HG02938 (cell line): Measurements from ENCODE around the gene COX6B1.
"Not testable (repeated sequence)": the region's sequence is repeated elsewhere in the genome, so short reads cannot be mapped to it uniquely, and the experiment has no call there.

Experiments used
- ATAC-seq: cut with Tn5 transposase; IDR thresholded peaks from one replicate; pipeline ENCODE4 v1.9.1; 2021; ENCODE audit warnings: mild to moderate bottlenecking, moderate library complexity; ENCODE audit not compliant: unreplicated experiment

Gene COX6B1

DNA sequence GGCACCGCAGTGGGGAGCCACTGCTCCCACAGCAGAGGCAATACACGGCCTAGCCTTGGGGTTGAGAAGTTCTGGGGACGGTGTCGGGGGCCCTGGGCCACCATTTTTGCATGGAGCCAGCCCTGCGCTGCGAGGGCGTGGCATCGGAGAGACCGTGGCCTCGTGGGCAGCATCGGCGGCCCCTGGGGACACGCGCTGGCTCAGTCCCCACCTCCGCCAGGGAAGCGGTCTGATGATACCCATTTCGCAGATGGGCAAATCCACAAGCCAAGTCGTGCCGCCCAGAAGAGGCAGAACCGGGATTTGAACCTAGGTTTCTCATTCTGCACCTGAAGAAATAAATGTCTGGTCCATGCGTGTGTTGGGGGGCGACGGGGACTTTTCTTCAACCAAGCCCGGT is 17.0 kb downstream of the COX6B1 start:
- no peak for ATAC-seq

DNA sequence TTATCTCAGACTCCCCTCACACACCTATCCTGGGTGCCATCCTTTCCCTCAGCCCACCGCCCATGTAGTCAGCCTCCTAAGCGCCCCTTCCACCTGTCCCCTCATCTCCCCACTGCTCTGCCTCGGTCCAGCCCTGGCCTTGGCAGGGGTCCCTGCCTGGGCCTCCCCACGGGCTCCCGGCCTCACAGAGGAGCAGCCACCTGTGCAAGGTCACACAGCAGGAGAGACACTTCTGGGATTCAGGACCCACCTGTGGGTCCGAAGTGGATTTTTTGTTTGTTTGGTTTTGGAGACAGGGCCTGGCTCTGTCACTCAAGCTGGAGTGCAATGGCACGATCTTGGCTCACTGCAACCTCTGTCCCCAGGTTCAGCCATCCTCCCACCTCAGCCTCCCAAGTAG is 17.5 kb downstream of the COX6B1 start:
- ATAC-seq = no peak

DNA sequence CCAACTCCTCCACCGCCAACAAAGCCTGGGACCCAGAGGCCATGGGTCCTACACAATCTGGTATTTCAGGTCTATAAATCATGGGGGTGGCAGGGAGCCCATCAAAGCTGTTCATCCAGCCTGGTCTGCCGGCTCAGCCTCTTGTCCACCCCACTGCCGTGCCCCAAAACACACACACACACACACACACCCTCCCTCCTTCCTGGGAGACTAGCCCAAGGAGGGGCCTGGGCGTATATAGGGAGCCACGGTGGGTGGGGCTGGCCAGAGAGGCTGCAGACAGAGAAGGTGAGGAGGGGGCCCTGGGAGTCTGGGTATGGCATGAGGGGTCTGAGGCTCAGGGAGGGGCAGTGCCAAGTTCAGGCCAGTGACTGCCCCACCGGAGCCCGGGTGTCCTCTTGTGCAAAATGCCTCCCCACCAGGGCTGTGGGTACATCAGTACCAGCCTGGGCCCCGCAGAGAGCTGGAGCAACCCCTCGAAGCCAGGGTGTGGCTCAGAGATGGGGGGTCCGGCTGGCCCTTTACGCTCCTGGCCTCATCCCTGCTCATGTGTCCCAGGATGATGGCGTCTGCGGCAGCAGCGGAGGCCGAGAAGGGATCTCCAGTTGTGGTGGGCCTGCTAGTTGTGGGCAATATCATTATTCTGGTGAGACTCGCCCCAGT is 18.3 kb downstream of the COX6B1 start, which contains the start of gene UPK1A:
TSS of gene UPK1A (plus strand) at position 267 of the 663 bp plus-strand sequence. CDS start at position 563, 296 bp downstream.
- no peak for ATAC-seq

DNA sequence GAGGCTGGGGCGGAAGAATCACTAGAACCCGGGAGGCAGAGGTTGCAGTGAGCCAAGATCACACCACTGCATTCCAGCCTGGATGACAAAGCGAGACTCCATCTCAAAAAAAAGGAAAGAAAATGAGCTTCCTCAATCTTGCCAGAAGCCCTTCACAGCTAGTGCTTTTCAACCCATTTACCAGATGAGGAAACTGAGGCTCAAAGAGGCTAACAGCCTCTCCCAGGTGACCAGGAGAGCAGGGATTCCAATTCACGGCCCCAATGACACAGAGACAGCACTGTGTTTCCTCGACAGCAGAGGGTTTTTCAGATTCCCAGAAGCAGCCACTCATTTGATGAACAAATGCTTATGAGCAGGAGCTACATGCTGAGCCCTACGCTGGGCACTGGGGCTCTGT is 21.4 kb downstream of the COX6B1 start:
- no peak for ATAC-seq

DNA sequence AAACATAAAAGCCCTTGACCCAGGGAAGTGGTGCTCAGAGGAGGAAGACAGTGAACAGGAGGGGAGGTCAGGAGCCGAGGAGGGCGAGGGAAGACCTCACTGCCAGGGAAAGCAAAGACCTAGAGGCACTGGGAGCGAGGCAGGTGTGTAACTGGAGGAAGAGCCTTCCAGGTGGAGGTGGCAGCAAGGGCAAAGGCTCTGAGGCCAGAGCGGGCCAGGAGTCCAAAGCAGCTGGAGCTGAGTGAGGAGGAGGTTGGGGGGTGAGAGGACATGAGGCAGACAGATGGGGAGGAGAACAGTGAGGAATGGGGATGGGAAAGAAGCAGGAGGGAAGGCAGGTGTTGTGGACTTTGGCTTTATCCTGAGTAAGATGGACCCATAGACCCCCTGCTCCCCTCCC is 21.9 kb downstream of the COX6B1 start:
- no peak for ATAC-seq

DNA sequence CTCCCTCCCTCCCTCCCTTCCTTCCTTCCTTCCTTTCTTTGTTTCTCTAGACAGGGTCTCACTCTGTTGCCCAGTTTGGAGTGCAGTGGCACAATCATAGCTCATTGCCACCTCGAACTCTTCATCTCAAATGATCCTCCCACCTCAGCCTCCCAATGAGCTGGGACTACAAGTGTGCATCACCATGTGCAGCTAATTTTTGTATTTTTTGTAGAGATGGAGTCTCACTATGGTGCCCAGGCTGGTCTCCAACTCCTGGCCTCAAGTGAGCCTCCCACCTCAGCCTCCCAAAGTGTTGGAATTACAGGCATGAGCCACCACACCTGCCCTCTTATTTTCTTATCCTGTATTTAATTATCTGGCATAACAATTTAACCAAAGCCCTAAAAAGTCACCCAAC is 22.6 kb downstream of the COX6B1 start:
- no peak for ATAC-seq

DNA sequence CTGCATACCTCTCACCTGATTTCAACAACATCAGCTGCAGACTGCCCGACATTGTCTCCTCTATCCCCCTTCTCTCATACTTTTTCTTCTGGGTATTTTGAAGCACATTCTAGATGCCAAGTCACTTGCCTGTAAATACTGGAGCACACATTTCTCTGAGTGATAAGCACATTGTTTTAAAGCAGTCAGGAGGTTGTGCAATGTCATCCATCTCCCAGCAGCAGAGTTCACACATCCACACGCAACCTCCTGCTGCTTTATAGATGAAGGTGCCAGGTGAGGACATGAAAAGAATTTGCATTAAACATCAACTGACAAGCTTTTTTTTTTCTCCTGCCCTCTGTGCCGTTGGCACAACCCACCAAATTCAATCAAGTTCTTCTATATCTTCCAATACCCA is 23.7 kb downstream of the COX6B1 start:
- ATAC-seq = no peak

DNA sequence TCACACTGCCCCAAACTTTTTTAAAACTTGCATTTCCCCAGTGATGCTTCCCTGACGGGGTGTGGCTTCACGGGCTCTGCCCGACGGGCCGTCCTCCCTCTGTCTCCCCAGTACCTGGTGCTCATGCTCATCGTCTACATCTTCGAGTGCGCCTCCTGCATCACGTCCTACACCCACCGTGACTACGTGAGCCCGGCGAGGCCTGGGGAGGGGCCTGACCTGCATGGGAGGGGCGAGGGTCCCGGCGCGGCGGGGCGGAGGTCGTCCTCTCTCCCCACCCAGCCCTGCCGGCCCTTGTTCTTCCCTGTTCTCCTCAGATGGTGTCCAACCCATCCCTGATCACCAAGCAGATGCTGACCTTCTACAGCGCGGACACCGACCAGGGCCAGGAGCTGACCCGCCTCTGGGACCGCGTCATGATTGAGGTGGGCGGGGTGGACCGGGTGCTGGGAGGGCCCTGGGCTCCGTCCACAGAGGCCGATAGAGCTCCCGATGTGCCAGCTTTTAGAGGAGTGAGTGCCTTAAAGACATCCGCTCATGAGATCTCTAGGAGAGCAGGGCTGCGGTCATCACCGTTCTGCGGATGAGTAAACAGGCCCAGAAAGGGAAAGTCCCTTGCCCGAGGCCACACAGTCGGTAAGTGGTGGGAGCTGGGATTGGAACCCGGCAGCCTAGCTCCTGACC is 25.1 kb downstream of the COX6B1 start:
- no peak for ATAC-seq

DNA sequence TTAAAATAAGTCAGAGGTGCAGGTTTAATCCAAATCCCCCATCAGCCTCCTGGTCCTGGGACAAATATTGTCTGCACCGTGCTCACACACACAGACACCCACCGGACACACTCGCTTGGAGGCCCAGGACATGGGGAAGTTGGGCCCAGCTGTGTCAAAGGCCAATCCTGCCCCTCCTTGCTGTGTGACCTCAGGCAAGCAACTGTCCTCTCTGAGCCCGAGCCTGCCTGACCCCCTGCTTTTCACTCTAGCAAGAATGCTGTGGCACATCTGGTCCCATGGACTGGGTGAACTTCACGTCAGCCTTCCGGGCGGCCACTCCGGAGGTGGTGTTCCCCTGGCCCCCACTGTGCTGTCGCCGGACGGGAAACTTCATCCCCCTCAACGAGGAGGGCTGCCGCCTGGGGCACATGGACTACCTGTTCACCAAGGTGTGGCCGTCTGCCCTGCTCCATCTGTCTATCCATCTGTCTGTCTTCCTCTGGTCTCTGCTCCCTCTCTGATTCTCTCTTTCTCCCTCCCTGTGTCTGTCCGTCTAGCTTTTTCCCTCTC is 27.5 kb downstream of the COX6B1 start:
- ATAC-seq = no peak

DNA sequence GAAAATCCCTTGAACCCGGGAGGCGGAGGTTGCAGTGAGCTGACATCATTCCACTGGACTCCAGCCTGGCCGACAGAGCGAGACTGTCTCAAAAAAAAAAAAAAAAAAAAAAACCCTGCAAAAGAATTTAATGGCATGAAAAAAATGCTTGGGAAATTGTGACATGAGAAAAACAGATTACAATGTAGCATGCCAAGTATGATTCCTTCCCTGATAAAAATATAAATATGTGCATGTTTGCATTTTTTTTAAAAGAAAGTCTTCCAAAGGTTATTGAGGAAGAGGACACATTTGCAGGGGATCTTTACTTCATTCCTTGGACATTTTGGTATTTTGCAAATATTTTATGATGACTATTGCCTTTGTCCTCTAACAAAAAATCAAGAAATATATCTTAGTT is 41.7 kb downstream of the COX6B1 start:
- ATAC-seq = no peak

DNA sequence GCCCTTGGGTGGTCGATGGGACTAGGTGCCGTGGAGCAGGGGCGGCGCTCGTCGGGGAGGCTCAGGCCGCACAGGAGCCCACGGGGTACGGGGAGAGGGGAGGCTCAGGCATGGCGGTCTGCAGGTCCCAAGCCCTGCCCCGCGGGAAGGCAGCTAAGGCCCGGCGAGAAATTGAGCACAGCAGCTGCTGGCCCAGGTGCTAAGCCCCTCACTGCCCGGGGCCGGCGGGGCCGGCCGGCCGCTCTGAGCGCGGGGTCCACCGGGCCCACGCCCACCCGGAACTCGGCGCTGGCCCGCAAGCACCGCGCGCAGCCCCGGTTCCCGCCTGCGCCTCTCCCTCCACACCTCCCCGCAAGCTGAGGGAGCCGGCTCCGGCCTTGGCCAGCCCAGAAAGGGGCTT is 43.0 kb downstream of the COX6B1 start:
- not testable (repeated sequence) for ATAC-seq

DNA sequence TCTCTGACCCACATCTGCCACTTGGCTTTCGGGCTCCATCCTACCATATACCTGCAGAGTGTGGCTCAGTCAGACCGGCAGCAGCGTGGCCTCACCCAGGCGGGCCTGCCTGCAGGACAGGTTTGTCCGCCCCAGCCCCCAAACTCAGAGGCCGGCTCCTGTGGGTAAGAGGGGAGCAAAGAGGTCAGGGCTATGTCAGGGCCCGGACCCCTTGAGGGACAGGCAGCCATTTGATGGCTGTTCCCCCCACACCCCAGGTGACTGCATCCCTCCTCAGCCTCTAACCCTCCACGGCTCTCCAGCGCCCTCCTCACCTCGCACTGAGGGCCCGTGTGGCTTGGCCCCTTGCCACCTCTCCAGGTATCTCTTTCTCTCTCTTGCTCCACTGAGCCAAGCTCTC is 43.9 kb downstream of the COX6B1 start:
- no peak for ATAC-seq

DNA sequence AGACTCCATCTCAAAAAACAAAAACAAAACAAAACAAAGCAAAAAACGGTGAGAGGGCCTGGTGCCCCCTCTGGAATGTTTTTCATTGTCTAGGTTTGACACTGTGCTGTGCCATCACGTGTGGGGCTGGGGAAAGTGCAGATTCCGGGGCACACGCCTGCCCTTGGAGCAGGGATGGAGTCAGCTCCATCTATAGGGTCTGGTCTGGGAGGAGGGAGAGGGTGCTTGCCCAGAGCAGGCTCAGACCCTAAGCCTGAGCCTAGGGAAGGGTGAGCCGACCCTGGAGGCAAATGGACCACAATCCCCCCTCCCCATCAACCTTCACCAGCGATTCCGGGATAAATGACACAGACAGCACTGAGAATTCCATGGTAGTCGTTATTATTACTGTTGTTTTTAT is 45.3 kb downstream of the COX6B1 start:
- ATAC-seq = no peak

DNA sequence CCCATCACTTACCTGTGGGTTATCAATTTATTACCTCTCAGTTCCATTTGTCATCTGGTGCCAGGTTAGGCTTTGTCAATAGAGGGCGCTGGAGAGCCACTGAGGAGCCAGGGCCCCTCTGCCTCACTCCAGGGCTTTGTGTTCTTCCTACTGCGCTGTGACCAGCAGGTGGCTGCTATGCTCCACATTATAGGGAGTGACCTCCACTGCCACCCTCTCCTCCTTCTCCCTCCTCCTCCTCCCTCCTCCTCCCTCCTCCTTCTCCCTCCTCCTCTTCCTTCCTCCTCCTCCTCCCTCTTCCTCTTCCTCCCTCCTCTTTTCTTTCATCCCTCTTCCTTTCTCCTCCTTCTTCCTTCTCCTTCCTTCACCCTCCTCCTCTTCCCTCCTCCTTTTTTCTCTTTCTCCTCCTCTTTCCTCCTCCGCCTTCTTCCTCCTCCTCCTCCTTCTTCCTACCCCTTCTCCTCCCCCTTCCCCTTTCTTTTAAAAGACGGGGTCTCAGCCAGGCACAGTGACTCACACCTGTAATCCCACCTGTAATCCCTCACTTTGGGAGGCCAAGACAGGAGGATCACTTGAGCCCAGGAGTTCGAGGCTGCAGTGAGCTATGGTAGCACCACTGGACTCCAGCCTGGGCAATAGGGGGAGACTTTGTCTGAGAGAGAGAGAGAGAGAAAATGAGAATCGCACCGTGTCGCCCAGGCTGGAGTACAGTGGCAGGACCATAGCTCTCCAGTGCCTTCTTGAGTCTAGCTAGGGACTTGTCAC is 45.9 kb downstream of the COX6B1 start:
- peak; percentile 85 for ATAC-seq

DNA sequence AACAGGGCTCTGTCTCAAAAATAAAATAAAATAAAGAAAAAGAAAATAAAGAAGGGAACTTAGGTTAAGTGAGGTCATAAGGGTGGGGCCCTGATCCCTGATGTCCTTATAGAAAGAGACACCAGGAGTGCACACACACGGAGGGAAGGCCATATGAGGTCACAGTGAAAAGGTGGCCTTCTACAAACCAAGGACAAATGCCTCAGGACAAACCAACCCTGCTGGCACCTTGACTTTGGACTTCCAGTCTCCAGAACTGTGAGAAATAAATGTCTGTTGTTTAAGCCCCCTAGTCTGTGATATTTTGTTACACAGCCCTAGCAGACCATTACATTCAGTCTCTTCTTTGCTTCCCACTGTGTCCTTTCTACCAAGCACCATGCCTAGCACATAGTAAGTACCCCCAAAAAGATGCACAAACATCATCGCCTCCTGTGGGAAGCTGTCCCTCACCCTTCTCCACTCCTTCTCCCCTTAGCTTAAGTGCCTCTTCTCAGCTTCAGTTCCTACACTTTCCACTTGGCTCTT is 47.8 kb downstream of the COX6B1 start:
- ATAC-seq = no peak

DNA sequence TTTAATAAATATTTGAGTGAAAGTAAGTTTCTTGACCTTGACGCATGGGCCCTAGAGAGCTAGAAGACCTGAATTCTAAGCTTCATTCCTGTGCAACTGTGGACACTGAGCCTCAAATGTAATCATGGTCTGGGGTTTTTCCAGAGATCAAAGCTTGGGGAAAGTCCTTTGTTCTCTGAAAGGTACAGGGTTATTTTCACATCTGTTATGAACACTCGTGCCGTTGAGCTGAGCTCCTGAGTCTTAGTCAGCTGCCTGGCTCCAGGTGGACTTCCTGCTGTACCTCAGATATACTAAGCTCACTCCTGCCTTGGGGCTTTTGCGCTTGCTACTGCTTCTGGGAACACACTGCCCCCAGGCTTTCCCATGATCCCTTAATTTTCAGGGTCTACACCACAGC is 48.7 kb downstream of the COX6B1 start:
- ATAC-seq = no peak

DNA sequence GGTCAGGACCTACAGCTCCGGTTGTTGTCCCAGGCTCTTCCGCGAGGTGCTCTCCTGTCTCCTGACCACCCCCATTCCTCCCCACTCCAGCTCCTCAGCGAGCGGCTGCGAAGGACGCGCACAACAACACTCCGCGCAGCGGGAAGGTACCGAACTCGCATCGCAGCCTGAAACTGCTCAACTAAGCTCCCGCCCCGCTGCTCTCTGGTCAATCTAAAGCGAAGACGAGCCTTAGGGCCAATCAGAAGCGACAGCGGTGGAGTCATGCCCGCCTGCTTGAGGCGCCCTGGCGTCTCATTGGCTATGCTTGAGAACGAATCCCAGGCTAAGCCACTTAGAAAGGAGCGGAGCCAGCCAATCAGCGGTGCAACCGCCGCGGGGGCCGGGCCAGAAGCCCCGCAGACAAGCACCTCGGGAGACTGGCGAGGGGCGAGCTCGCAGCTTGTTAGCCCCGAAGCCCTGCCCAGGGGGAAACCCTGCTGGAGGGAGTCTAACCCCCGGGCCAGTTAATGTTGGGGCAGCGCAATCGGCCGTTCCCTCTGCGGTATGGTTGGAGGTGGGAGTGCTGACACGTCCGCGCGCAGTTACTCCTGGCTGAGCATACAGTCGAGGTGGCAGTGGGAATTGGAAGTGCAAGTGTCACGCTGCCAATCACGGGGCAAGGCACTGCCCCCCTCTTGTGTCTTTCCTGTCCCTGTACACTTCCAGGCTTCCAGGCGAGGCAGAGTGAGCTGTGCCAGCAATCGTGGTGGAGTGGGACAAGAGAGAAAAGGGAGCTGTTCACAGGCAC is 54.3 kb downstream of the COX6B1 start:
- ATAC-seq = peak; percentile 92

DNA sequence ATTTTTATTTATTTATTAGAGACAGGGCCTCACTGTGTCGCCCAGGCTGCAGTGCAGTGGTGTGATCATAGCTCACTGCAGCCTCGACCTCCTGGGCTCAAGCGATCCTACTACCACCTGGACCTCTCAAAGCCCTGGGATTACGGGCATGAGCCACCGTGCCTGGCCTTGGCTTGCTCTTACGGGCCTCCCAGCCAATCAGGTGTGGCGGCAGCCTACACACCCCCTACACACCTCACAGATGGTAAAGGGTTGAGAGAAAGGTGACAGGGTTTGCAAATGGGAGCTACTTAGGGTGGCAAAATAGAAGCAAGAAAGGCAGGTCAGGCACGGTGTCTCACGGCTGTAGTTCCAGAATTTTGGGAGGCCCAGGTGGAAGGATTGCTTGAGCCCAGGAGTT is 55.2 kb downstream of the COX6B1 start:
- ATAC-seq = no peak

DNA sequence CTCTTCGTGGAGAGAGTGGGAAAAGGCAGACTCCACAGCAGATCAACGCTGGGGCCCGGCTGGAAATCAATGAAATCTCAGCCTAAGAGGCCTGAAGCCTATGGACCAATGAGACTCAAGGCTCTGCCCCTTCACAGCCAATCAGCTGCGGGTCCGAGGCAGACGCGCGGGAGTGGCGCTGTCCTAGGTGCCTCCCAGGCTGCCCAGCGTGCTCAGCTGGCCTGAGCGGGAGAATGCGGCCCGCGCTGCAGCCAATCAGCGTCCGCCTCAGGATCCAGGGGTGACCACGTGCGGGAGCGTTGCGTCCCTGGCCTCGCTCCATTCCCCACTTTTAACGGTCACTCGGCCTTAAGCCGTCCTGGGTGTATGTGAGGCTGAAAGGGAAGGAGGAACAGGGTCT is 56.1 kb downstream of the COX6B1 start, which contains the start of gene ZBTB32:
TSS of gene ZBTB32 (plus strand) at position 341 of the 400 bp plus-strand sequence. CDS start 10,069 bp downstream, outside the sequence.
- ATAC-seq = no peak
